ENCODE measurements around the gene RBPMS2.
A peak's percentile ranks its signal among the peaks of the same experiment; 100 is the strongest.

RBPMS2 gene

DNA sequence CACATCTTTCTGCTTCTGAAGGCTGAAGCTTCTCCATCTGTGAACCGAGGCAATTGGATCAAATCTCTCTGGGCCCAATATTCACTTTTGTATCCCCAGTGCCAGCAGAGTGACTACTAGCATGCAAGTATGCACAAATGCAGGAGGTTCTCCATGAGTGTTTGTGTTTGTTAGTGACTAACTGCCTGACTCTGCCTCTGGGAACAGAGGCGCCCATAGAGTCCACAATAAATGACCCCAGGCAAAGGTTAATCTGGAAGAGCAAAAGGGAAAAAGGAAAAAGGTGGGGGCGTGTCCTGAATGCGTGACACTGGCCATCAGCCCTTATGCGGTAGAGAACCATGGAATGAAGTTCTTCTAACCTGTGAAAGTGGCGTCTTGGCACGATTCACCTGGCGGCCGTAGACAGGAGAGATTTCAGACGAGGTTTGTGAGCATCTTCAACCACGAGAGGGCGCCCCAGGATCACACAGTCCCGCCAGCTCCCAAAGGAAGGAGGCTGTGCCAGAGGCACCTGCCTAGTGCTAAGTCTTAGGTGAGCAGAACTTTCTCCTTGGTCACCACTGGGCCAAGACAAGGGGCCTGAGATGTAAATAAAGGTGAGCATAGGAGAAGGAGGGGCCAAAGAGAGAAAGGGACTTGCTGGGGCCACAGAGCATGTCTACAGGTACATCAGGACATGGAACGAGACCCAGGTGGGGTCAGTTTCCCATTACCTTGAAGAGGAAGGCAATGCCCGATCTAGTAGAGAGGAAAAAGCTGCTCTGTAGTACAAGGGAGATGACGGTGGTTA, 44.2 kb downstream of the RBPMS2 start:
- DNase-seq (ENCODE audit: low read depth, low spot score), result no peak

- no peak for DNase-seq (ENCODE audit: low read depth, low spot score)
Measured at GRCh38 chr15:64730151-64730550, 45.2 kb downstream of the RBPMS2 start.

DNA sequence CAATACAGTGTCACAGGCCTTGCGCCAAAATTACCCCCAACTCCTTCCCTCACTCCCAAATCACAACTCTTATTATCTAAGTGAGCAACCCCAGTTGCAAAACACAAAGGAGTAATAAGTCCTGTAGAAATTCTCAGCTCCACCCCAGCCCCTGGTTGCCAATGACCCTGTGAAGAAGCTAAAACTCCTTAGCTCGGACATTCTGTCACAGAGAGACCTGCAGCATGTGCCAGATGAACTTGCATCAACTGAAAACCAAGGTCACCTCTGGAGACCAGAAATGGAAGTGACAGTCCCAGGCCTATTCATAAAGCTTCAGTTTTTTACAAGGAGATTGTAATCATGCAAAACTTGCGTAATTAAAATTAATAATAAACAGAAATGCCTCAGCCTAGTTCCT, 55.2 kb downstream of the RBPMS2 start:
- DNase-seq (ENCODE audit: low read depth, low spot score), result no peak

DNA sequence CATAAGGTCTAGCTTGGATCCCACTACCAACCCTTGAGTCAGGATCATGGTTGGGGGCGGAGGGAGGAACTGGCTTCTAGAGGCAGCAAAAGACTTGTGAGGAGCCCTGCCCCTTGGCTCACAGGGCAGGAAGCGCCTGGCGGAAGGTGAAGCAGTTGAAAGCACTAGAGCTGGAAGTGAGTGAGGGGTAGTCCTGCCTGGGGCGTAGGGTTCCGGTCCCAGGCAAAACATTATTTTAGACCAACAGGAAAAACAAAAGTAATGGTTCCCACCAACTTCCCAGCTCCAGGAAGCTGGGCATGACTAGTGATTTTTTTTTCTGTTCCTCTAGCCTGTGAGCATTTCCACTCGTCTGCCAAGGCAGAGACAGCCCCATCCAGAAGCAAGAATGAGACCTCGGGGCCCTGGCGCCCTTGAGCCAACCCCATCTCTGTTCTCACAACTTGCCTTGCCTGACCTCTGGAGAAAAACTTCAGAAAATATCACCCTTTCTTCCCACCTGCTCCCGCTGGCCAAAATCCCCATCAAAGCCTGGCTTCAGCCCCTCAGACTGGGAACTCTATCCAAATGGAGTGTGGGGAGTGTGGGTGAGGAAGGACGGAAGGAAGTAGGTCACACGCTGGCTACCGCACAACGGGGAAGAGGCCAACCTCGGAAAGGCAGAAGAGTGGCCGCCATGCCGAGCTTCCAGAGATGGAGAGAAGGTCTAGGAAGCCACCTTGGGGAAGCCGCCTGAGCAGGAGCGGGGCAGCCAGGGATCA, 57.5 kb downstream of the RBPMS2 start:
- DNase-seq (ENCODE audit: low read depth, low spot score), result no peak

GRCh38 chr15:64717130-64717529, 58.3 kb downstream of the RBPMS2 start:
- no peak for DNase-seq (ENCODE audit: low read depth, low spot score)

- DNase-seq (ENCODE audit: low read depth, low spot score), result no peak
Measured at GRCh38 chr15:64716452-64716851, 58.9 kb downstream of the RBPMS2 start.

- no peak for DNase-seq (ENCODE audit: low read depth, low spot score)
Measured at GRCh38 chr15:64713592-64713991, 61.8 kb downstream of the RBPMS2 start.

DNA sequence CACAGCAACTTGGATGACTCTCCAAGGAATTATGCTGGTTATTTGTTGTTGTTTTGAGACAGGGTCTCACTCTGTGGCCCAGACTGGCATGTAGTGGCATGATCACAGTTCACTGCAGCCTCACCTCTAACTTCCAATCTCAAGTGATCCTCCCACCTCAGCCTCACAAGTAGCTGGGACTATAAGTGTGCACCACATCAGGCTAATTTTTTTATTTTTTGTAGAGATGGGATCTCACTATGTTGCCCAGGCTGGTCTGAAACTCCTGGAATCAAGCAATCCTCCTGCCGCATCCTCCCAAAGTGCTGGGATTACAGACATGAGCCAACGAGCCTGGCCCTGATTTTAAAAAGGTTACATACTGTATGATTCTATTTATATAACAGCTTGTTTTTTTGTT, 63.0 kb downstream of the RBPMS2 start:
- DNase-seq (ENCODE audit: low read depth, low spot score), result no peak

GRCh38 chr15:64710676-64711428, 64.5 kb downstream of the RBPMS2 start:
- no peak for DNase-seq (ENCODE audit: low read depth, low spot score)

- DNase-seq (ENCODE audit: low read depth, low spot score), result no peak
Measured at GRCh38 chr15:64706011-64706911, 69.1 kb downstream of the RBPMS2 start.

DNA sequence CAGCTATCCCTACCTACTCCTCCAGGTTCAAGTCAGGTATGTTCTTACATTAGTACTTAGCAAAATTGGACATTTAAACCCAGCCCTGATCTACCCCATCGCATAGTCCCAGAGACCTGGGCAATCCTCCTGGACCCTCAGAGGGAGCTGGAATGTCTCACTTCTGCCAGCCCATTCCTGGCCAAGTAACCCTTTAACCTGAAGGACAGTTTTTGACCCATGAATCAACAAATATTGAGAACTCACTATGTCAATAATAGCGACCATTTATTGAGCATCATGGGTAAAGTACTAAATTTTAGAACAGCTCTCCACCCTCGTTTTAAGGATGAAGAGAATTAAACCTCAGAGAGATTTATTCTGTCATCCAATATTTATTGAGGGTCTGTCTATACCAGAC, 70.4 kb downstream of the RBPMS2 start:
- no peak for DNase-seq (ENCODE audit: low read depth, low spot score)

DNA sequence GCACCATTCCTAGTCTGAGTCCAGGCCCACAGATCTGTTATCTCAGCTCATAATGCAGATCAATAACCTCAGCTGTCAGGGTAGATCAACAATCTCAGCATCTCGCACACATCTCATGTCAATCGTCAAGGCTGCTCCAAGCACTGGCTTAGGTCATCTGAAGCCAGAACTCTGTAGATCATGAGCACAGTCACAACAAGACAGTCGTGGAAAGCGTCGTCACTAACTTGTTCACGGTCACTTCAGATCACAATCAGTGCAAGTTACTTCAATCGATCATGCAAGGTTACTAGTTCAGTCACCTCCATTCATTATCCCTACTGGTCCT, 71.8 kb downstream of the RBPMS2 start:
- no peak for DNase-seq (ENCODE audit: low read depth, low spot score)

DNA sequence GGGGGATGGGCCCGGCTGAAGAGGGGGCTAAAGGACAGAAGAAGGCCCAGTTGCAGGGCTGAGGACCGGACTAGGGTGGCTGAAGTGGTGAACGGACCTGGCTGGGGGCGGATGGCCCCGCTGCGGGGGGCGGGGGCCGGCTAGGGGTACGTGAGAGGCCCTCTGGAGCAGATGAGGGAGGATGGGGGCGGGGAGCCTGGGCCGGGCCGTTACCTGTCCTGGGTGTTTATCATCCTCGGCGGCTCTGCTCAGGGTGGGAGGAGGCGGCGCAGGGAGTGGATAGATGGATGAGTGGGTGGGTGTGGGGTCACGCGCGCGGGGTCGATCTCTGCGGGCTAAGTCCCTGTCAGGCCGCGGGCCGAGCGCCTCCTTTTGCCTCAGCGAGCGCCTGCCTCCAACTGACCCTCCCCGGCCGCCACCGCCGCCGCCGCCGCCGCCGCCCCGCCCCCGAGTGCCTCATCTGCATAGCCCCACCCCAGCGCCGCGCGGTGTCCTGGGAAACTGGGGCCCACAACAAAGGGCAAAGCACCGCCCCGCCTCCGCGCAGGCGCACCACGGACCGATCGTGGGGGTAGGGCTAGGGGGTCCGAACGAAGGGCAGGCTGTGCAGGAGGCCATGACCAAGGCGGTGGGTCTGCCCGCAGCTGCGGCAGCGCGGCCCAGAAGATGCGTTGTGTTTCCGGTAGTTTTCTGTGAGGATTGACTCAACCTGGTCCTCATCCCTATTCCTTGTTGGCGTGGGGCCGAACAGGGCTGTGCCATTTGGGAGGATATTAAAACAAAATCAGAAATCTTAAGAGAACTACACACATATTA, 72.4 kb downstream of the RBPMS2 start:
- DNase-seq (ENCODE audit: low read depth, low spot score), result peak; percentile 60

GRCh38 chr15:64701482-64702184, 73.8 kb downstream of the RBPMS2 start:
- no peak for DNase-seq (ENCODE audit: low read depth, low spot score)

DNA sequence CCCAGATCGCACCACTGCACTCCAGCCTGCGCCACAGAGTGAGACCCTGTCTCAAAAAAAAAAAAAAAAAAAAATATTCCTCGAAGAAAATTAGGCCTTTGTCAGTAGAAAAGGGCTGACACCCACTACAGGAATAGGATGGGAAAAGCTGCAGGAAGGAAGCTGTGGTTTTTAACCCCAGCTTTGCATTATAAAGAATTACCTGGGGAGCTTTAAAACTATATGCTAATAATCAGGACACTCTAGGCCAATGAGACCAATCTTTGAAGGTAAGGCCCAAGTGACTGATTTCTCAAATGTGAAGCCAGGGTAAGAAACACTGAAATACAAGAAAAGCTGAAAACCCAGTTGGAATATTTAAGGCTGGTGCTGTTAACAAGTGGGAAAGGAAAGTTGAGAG, 74.3 kb downstream of the RBPMS2 start:
- DNase-seq (ENCODE audit: low read depth, low spot score), result no peak

GRCh38 chr15:64699751-64700388, 75.5 kb downstream of the RBPMS2 start:
- no peak for DNase-seq (ENCODE audit: low read depth, low spot score)

GRCh38 chr15:64698823-64699222, 76.6 kb downstream of the RBPMS2 start:
- no peak for DNase-seq (ENCODE audit: low read depth, low spot score)

DNA sequence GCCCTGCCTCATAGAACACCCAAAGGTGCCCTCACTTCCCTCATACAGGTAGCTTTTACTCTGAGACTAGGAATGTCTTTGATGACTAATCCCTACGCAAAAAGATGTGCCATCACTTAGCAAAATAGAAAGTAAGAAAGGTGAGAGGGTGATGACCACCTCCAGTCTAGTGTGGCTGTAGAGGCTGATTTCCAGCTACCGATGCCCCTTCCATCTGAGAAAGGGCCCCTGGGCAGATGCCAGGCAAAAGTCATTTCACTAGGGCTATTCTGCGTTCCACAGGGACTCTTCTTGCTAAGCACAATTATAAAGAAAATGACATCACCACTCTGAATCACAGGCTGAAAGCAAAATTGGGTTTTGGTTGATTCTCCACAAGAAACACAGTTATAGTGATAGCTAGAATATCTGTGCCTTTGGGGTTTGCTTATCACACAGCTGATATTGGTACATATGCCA, 77.4 kb downstream of the RBPMS2 start:
- DNase-seq (ENCODE audit: low read depth, low spot score), result no peak

DNA sequence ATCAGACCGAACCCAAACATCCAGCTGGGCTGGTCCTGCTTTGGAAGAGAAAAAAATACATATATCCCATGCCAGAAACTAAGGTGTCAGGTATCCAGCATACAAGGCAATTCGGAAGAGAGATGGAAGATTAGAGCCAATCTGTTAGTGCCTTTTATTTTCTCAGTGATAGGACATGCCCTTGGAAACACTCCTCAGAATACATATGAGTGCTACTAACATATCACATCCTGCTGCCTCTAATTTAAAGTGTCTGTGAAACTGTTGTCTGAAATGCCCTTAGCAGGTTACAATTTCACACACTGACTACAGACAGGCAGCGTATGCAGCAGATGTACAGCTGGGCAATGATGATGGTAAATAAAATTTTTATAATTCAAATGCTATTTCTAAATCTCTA, 78.9 kb downstream of the RBPMS2 start:
- DNase-seq (ENCODE audit: low read depth, low spot score), result no peak
